Suprapubic skin (tissue), 4 donors: ENCODE measurements around the gene AUTS2.

ENCODE experiments used
- EP300 ChIP-seq: sonication (generic); formaldehyde crosslinking; IDR thresholded peaks from one replicate; pipeline ENCODE4 v1.6.1; 2017; ENCODE audit warnings: antibody characterized with exemption
- POLR2A ChIP-seq, 2 donors: fragments of 450-650 bp; IDR thresholded peaks; one replicate each; pipeline ENCODE4 v1.6.1; 2017; ENCODE audit warnings: antibody characterized with exemption in 2 of 2, mild to moderate bottlenecking in 2 of 2, moderate library complexity in 2 of 2
- POLR2AphosphoS5 ChIP-seq, 3 donors: sonication (generic); formaldehyde crosslinking; IDR thresholded peaks; one replicate each; pipeline ENCODE4 v1.6.1; 2017; ENCODE audit warnings: antibody characterized with exemption in 3 of 3
- TF ChIP-seq, protein P1 (sequence below), 2 donors: fragments of 200-600 bp in 1 of 2; fragments of 450-650 bp in 1 of 2; sonication (generic) in 1 of 2; IDR thresholded peaks; one replicate each; pipeline ENCODE4 v1.5.1; 2016 to 2019; ENCODE audit warnings: antibody characterized with exemption in 2 of 2, mild to moderate bottlenecking in 1 of 2, moderate library complexity in 1 of 2

DNA sequence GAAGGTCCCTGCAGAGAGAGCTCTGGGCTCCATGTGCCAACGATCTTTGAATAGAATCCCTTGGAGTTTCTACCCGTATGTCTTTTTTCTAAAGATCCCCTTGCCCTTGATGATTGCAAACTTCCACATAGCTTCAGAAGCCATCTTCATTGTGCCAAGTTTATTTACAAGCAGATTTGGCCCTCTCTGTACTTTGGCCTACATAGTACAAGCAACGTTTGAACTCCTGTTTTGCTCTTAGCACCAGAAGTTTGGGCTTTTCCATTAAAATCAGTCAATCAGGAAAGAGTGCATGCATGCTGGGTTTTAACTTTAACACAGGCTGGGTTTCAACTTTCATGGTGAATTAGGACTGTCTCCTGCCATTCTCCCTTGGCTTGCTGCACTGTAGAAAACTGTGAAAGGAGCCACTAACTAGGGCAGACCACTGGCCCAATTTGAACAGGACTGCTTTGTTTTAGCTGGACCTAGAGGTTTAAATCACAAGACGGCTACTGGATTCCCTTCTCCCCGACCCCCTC lies 976.1 kb downstream of the AUTS2 start:
- TF ChIP-seq POLR2A (IDR thresholded peaks at IDR 0.05) (no peak), POLR2AphosphoS5 (IDR thresholded peaks at IDR 0.05) (no peak), EP300 (no peak)
- TF ChIP-seq, protein P1, sequence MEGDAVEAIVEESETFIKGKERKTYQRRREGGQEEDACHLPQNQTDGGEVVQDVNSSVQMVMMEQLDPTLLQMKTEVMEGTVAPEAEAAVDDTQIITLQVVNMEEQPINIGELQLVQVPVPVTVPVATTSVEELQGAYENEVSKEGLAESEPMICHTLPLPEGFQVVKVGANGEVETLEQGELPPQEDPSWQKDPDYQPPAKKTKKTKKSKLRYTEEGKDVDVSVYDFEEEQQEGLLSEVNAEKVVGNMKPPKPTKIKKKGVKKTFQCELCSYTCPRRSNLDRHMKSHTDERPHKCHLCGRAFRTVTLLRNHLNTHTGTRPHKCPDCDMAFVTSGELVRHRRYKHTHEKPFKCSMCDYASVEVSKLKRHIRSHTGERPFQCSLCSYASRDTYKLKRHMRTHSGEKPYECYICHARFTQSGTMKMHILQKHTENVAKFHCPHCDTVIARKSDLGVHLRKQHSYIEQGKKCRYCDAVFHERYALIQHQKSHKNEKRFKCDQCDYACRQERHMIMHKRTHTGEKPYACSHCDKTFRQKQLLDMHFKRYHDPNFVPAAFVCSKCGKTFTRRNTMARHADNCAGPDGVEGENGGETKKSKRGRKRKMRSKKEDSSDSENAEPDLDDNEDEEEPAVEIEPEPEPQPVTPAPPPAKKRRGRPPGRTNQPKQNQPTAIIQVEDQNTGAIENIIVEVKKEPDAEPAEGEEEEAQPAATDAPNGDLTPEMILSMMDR (IDR thresholded peaks at IDR 0.05) = no peak
